Fibroblast of upper back skin (primary cell): ENCODE data around the gene CLDN6.

Experiments used
- DNase-seq: peaks from one replicate; pipeline ENCODE4 v3.0.0-alpha.2; 2013

CLDN6 gene

DNA sequence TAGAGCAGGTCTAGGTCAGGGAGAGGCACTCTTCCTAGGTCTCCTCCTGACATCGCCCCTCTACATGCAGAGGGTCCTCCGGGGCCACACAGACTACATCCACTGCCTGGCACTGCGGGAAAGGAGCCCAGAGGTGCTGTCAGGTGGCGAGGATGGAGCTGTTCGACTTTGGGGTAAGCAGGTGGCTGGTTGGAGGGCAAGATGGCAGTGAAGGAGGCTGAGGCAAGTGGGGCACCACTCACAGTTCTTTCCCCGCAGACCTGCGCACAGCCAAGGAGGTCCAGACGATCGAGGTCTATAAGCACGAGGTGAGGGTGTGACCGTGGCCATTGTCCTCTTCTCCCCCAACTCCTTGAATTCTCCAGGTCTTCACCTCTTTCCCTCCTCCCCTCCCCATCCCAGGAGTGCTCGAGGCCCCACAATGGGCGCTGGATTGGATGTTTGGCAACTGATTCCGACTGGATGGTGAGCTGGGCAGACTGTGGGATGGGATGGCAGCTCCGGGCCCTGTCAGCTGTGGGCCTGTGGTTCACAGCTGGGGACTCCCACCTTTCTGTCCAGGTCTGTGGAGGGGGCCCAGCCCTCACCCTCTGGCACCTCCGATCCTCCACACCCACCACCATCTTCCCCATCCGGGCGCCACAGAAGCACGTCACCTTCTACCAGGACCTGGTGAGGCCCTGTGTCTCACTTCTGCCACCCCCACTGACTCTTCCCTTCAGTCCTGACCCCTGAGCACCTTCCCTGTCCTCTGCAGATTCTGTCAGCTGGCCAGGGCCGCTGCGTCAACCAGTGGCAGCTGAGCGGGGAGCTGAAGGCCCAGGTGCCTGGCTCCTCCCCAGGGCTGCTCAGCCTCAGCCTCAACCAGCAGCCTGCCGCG, 8.9 kb upstream of the CLDN6 start:
- no peak for DNase-seq

DNA sequence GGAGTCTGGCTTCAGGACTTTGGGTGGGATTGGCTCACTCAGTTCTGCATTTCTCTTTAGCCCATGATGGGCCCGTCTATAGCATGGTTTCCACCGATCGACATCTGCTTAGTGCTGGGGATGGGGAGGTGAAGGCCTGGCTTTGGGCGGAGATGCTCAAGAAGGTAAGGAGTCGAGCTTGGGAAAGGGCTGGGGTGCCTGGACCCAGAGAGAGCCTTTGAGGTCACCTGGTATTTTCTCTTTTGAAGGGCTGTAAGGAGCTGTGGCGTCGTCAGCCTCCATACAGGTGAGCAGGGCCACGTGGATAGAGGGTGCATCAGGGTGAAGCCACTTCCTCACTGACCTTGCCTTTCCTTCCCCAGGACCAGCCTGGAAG, 8.0 kb upstream of the CLDN6 start:
- DNase-seq: no peak

GRCh38 chr16:3025032-3026002, 7.3 kb upstream of the CLDN6 start:
- DNase-seq: no peak

DNA sequence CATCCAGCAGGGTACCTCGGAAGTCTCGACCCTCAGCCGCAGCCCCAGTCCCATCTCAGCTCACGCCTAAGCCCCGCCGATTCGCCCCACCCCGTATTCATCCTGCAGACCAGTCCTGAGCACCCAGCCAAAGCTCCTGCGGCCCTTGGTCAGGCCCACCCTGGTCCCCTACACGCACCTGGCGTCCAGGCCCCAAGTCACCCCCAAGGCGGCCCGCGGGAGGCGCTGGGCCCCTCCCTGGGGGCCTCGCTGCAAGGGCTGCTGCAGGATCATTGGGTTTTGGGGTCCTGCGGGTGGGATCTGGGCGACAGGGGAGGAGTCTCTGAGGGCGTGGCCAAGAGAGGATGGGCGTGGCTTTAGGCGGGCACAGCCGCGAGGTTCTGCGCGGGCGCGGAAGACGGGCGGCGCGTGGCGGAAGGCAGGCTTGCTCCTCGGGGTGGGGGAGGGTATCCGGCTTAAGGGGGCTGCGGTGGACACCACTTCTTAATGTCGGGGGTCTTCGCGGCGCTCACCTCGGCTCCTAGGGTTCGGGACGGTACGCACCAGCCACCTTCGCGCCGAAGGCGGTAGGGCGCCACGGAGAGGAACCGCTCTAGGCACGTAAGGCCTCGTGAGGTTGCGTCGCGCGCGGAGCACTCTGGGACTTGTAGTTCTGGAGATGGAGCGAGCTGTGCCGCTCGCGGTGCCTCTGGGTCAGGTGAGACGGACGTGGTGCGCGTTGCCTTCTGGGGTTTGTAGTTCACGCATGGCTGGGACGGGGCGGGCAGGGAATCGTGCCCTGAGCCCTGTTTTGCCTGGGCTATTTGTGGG, 5.9 kb upstream of the CLDN6 start, which contains the start of the genes HCFC1R1 and THOC6:
TSS of gene HCFC1R1 (minus strand) at position 274 of the 810 bp plus-strand sequence. CDS start at position 273, 1 bp downstream.
TSS of gene THOC6 (plus strand) at position 367 of the 810 bp plus-strand sequence. CDS start at position 659, 292 bp downstream.
- peak; percentile 98 for DNase-seq

GRCh38 chr16:3023415-3023668, 5.4 kb upstream of the CLDN6 start:
- DNase-seq: peak; percentile 81

DNA sequence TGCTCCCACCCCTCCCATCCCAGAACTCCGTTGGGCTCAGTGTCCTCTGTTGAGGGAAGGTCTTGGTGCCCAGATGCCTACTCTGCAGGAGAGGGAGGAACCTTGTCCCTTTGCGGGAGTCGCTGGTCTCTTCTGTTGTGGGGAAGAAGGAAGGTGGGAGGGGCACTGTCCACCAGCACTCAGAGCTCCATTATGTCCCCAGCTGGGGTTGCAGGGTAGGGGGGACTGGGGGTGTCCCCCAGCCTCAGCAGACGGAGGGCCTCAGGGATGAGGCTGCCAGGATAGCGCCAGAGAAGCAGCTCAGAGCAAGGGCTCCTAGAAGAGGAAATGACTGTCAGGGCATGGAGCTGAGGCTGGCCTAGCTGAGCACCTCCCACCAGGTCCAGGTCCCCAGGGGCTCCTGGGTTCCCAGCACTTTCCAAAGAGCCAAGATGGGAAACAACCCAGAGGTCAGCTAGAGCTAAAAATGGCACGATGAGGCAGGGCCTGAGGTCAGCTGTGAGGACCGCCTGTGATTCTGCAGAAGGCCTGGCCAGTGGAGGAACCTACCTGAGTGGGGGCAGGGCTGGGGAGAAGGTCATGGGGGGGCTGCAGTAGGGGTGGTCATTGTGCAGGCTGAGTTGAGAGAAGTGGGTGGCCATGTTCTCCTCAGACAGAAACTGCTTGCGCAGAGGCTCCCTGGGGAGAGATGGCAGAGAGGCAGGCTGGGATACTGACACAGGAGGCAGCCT, 4.9 kb upstream of the CLDN6 start:
- DNase-seq: peak; percentile 69

DNA sequence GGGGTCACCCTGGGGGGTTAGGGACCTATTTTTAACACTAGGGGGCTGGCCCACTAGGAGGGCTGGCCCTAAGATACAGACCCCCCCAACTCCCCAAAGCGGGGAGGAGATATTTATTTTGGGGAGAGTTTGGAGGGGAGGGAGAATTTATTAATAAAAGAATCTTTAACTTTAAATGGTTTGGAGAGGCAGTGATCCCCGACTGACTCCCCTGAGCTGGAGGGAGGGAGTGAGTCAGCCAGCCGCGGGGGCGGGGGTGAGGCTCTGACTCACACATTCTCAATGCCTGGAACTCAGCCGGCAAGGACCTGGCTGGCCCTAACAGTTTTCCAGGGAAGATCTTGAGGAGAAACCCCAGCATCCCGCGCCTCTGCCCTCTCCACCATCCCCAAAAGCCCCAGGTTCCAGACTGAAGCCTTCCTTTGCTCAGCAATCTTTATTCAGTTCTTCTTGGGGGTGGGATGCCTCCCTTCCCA, 4.3 kb upstream of the CLDN6 start:
- peak; percentile 98 for DNase-seq

DNA sequence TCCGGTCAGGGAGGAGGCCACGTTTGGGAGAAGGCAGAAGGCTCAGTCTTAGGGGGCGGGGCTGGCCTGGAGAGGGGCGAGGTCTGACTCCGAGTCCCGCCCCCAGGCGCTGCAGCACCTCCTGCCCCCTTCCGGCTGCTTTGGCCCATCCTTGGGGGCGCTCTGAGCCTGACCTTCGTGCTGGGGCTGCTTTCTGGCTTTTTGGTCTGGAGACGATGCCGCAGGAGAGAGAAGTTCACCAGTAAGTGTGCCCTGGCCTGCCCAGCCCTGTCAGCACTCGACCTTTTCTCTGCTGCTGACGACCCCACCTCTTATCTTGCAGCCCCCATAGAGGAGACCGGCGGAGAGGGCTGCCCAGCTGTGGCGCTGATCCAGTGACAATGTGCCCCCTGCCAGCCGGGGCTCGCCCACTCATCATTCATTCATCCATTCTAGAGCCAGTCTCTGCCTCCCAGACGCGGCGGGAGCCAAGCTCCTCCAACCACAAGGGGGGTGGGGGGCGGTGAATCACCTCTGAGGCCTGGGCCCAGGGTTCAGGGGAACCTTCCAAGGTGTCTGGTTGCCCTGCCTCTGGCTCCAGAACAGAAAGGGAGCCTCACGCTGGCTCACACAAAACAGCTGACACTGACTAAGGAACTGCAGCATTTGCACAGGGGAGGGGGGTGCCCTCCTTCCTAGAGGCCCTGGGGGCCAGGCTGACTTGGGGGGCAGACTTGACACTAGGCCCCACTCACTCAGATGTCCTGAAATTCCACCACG, 3.6 kb upstream of the CLDN6 start:
- peak; percentile 98 for DNase-seq

- DNase-seq: peak; percentile 91
Measured at GRCh38 chr16:3020604-3021448, 2.8 kb upstream of the CLDN6 start.

GRCh38 chr16:3020247-3020603, 2.2 kb upstream of the CLDN6 start, which contains the start of gene TNFRSF12A:
TNFRSF12A (plus strand) TSS chr16:3020368; CDS start chr16:3020398, 30 bp downstream.
- peak; percentile 79 for DNase-seq

GRCh38 chr16:3019594-3020246, 1.7 kb upstream of the CLDN6 start:
- DNase-seq: no peak

DNA sequence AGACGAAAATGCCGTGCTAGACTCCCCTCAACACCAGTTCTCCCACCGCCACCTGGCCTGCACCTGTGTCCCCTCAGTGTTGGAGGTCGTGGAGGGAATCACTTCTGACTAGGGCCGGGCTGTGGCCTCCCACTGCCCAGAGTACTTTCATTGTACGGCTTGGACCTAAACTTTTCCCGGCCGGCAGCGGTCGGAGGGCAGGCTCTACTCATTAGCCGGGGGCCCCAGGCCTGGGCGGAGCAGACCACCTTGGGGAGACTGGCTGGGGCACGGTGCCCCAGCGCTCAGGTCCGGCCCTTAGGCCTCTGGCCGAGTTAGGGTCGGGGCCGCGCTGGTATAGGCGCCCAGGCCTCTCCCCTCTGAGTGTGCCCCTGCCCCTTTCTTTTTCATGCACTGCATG, 639 bp downstream of the CLDN6 start:
- DNase-seq: no peak

DNA sequence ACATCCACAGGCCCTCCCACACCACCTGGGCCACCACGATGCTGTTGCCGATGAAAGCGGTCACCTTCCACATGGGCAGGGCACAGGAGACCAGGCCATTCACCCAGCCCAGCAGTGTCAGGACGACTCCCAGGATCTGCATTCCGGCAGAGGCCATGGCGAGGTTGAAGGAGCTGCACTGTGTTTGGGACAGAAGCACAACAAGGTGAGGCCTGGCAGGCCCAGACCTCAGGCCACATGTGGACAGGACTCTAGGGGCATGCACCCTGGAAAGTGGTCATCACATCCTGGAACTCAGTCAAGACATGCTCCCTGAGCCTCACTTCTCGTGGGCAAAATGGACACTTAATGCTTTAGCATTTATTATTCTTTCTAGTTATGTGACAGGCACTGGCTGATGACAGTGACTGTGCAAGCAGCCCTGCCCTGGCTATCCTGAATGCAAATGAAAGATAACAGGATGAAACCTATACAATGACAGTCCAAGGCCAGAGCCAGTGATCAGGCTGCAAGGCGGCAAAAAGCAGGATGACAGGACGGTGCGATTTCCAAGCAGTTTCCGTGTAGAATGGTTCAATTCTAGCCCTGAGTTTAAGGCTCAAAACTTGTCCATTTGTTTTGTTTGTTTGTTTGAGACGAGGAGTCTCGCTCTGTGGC, 2.0 kb downstream of the CLDN6 start:
- DNase-seq: no peak

- DNase-seq: no peak
Measured at GRCh38 chr16:3014971-3015370, 3.0 kb downstream of the CLDN6 start.

DNA sequence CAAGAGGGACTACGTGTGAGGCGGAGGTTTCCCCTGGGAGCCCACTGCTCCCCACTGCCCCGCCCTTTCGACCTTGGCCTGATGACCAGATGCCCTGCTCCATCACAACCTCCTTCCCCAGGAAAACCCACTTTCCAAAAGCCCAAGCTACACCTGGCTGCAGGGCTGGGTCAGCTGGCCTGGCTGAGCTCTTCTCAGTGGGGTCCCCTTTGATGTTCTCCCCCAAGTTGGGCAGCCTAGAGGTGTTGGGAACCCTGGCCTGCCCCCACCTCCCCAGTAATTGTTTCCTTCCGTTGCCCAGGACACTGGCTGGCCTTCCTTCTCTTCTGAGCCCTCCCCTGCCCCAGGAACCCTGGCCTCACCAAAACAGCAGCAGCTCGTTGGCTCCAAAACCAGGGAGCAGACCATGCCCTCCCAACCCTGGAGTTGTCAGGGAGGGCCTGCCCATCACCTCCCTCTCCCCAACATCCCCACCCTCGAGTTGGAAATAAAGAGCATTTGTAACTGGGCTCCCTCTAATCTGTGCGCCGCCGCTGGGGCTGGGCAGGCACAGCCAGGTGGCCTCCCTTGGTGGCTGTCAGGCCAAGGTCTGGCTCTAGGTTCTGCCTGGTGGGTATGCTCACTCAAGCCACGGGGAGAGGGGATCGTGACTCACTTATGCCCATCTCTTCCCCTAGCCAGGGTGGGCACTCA, 3.8 kb downstream of the CLDN6 start:
- DNase-seq: no peak

DNA sequence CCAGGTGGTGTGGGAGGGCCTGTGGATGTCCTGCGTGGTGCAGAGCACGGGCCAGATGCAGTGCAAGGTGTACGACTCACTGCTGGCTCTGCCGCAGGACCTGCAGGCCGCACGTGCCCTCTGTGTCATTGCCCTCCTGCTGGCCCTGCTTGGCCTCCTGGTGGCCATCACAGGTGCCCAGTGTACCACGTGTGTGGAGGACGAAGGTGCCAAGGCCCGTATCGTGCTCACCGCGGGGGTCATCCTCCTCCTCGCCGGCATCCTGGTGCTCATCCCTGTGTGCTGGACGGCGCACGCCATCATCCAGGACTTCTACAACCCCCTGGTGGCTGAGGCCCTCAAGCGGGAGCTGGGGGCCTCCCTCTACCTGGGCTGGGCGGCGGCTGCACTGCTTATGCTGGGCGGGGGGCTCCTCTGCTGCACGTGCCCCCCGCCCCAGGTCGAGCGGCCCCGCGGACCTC, 4.5 kb downstream of the CLDN6 start:
- DNase-seq: no peak

GRCh38 chr16:3012828-3013420, 5.1 kb downstream of the CLDN6 start, which contains the start of gene CLDN9:
CLDN9 (plus strand) TSS chr16:3012923; CDS start chr16:3013363, 440 bp downstream.
- no peak for DNase-seq

GRCh38 chr16:3012246-3012645, 5.7 kb downstream of the CLDN6 start:
- no peak for DNase-seq
